HepG2 (cell line): ENCODE measurements around the gene KISS1.

Experiments used
- NFE2L2 ChIP-seq: fragments of 150-350 bp; IDR thresholded peaks from 2 replicates; pipeline ENCODE4 v1.6.1; 2014; ENCODE audit warnings: low read length
- NFIC ChIP-seq: IDR thresholded peaks from 2 replicates; pipeline ENCODE4 v1.6.1; 2012; ENCODE audit warnings: mild to moderate bottlenecking, low read length, inconsistent platforms
- RCOR2 ChIP-seq: IDR thresholded peaks from 2 replicates; pipeline ENCODE4 v1.6.1; 2016; ENCODE audit warnings: missing biosample characterization, missing genetic modification reagents
- SIN3A ChIP-seq: IDR thresholded peaks from 2 replicates; pipeline ENCODE4 v1.6.1; 2011; ENCODE audit warnings: low read depth, mild to moderate bottlenecking, control low read depth, low read length, borderline replicate concordance
- ZFP36 ChIP-seq: fragments of 150-350 bp; IDR thresholded peaks from 2 replicates; pipeline ENCODE4 v1.6.1; 2018; ENCODE audit warnings: borderline replicate concordance, low read length, low read depth; ENCODE audit not compliant: partially characterized antibody
- ZNF496 ChIP-seq: sonication (generic); formaldehyde crosslinking; IDR thresholded peaks from 2 replicates; pipeline ENCODE4 v1.8.1; 2023; ENCODE audit warnings: mild to moderate bottlenecking, moderate library complexity, missing genetic modification reagents; ENCODE audit not compliant: insufficient replicate concordance
- ZSCAN21 ChIP-seq: sonication (generic); formaldehyde crosslinking; IDR thresholded peaks from 2 replicates; pipeline ENCODE4 v1.8.0; 2022; ENCODE audit warnings: mild to moderate bottlenecking, missing genetic modification reagents, moderate library complexity, borderline replicate concordance
- TF ChIP-seq, protein P1 (sequence below): IDR thresholded peaks from 2 replicates; pipeline ENCODE4 v1.6.1; 2016; ENCODE audit warnings: low read depth
- TF ChIP-seq, protein P2 (sequence below): sonication (generic); formaldehyde crosslinking; IDR thresholded peaks from 2 replicates; pipeline ENCODE4 v1.5.0; 2020; ENCODE audit warnings: mild to moderate bottlenecking, missing genetic modification reagents
- TF ChIP-seq, protein P3 (sequence below), 2 experiments: IDR thresholded peaks; 2 replicates each; pipeline ENCODE4 v1.6.1; 2011 to 2012; ENCODE audit warnings: low read length in 2 of 2, borderline replicate concordance in 1 of 2, low read depth in 1 of 2, mild to moderate bottlenecking in 1 of 2, moderate library complexity in 1 of 2
- TF ChIP-seq, protein P4 (sequence below): sonication (generic); formaldehyde crosslinking; IDR thresholded peaks from 2 replicates; pipeline ENCODE4 v1.5.0; 2020; ENCODE audit warnings: mild to moderate bottlenecking, missing genetic modification reagents, moderate library complexity
- TF ChIP-seq, protein P5 (sequence below): sonication (generic); formaldehyde crosslinking; IDR thresholded peaks from 2 replicates; pipeline ENCODE4 v1.8.0; 2023; ENCODE audit warnings: mild to moderate bottlenecking, missing genetic modification reagents

DNA sequence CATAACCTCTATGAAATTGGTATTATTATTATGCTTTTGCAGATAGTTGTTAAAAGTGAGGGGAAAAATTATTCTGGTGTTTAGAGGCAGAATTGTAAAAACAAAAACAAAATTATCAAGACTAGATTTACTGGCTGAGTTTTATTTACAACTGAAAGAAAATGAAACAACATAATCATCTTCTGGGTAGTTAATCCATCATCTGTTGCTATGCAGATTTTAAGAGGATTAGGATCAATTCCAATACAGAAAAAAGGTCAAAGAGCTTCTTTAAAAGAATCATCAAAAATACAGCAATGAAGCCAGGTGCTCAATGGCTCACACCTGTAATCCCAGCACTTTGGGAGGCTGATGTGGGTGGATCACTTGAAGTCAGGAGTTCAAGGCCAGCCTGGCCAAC lies 9.2 kb upstream of the KISS1 start:
- no peak for TF ChIP-seq ZSCAN21 (CRISPR knock-in tag)
- TF ChIP-seq RCOR2 (CRISPR knock-in tag): no peak
- no peak for TF ChIP-seq SIN3A
- TF ChIP-seq, protein P1, sequence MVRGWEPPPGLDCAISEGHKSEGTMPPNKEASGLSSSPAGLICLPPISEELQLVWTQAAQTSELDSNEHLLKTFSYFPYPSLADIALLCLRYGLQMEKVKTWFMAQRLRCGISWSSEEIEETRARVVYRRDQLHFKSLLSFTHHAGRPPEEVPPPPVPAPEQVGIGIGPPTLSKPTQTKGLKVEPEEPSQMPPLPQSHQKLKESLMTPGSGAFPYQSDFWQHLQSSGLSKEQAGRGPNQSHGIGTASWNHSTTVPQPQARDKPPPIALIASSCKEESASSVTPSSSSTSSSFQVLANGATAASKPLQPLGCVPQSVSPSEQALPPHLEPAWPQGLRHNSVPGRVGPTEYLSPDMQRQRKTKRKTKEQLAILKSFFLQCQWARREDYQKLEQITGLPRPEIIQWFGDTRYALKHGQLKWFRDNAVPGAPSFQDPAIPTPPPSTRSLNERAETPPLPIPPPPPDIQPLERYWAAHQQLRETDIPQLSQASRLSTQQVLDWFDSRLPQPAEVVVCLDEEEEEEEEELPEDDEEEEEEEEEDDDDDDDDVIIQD (CRISPR knock-in tag): no peak
- TF ChIP-seq, protein P2, sequence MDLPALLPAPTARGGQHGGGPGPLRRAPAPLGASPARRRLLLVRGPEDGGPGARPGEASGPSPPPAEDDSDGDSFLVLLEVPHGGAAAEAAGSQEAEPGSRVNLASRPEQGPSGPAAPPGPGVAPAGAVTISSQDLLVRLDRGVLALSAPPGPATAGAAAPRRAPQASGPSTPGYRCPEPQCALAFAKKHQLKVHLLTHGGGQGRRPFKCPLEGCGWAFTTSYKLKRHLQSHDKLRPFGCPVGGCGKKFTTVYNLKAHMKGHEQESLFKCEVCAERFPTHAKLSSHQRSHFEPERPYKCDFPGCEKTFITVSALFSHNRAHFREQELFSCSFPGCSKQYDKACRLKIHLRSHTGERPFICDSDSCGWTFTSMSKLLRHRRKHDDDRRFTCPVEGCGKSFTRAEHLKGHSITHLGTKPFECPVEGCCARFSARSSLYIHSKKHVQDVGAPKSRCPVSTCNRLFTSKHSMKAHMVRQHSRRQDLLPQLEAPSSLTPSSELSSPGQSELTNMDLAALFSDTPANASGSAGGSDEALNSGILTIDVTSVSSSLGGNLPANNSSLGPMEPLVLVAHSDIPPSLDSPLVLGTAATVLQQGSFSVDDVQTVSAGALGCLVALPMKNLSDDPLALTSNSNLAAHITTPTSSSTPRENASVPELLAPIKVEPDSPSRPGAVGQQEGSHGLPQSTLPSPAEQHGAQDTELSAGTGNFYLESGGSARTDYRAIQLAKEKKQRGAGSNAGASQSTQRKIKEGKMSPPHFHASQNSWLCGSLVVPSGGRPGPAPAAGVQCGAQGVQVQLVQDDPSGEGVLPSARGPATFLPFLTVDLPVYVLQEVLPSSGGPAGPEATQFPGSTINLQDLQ (CRISPR knock-in tag): no peak
- no peak for TF ChIP-seq NFIC
- TF ChIP-seq ZNF496 (CRISPR knock-in tag): no peak
- no peak for TF ChIP-seq NFE2L2
- TF ChIP-seq, protein P3, sequence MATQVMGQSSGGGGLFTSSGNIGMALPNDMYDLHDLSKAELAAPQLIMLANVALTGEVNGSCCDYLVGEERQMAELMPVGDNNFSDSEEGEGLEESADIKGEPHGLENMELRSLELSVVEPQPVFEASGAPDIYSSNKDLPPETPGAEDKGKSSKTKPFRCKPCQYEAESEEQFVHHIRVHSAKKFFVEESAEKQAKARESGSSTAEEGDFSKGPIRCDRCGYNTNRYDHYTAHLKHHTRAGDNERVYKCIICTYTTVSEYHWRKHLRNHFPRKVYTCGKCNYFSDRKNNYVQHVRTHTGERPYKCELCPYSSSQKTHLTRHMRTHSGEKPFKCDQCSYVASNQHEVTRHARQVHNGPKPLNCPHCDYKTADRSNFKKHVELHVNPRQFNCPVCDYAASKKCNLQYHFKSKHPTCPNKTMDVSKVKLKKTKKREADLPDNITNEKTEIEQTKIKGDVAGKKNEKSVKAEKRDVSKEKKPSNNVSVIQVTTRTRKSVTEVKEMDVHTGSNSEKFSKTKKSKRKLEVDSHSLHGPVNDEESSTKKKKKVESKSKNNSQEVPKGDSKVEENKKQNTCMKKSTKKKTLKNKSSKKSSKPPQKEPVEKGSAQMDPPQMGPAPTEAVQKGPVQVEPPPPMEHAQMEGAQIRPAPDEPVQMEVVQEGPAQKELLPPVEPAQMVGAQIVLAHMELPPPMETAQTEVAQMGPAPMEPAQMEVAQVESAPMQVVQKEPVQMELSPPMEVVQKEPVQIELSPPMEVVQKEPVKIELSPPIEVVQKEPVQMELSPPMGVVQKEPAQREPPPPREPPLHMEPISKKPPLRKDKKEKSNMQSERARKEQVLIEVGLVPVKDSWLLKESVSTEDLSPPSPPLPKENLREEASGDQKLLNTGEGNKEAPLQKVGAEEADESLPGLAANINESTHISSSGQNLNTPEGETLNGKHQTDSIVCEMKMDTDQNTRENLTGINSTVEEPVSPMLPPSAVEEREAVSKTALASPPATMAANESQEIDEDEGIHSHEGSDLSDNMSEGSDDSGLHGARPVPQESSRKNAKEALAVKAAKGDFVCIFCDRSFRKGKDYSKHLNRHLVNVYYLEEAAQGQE (IDR thresholded peaks at IDR 0.05; ENCODE audit: borderline replicate concordance in 1 of 2, low read depth in 1 of 2, low read length in 2 of 2): no peak
- TF ChIP-seq, protein P4, sequence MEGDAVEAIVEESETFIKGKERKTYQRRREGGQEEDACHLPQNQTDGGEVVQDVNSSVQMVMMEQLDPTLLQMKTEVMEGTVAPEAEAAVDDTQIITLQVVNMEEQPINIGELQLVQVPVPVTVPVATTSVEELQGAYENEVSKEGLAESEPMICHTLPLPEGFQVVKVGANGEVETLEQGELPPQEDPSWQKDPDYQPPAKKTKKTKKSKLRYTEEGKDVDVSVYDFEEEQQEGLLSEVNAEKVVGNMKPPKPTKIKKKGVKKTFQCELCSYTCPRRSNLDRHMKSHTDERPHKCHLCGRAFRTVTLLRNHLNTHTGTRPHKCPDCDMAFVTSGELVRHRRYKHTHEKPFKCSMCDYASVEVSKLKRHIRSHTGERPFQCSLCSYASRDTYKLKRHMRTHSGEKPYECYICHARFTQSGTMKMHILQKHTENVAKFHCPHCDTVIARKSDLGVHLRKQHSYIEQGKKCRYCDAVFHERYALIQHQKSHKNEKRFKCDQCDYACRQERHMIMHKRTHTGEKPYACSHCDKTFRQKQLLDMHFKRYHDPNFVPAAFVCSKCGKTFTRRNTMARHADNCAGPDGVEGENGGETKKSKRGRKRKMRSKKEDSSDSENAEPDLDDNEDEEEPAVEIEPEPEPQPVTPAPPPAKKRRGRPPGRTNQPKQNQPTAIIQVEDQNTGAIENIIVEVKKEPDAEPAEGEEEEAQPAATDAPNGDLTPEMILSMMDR: no peak
- TF ChIP-seq ZFP36: no peak
- TF ChIP-seq, protein P5, sequence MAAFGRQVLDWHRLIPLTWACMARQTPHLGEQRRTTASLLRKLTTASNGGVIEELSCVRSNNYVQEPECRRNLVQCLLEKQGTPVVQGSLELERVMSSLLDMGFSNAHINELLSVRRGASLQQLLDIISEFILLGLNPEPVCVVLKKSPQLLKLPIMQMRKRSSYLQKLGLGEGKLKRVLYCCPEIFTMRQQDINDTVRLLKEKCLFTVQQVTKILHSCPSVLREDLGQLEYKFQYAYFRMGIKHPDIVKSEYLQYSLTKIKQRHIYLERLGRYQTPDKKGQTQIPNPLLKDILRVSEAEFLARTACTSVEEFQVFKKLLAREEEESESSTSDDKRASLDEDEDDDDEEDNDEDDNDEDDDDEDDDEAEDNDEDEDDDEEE (CRISPR knock-in tag): no peak
